Cardiac fibroblast (primary cell): ENCODE results near the gene RFX3.

Experiments
- DNase-seq, 2 donors: peaks; one replicate each; pipeline versions ENCODE4 v3.0.0 to v3.0.0-alpha.2; 2010; ENCODE audit warnings: low read depth in 2 of 2
- H3K4me3 ChIP-seq, 2 donors: replicated peaks in 1 of 2; 1 replicate in 1 of 2; 2 replicates in 1 of 2; pipeline ENCODE4 v1.5.1; 2011; ENCODE audit warnings: low read depth in 2 of 2, low read length in 2 of 2, mild to moderate bottlenecking in 2 of 2, moderate library complexity in 1 of 2
- TF ChIP-seq, protein P1 (sequence below): IDR thresholded peaks from one replicate; pipeline ENCODE4 v1.5.1; 2011; ENCODE audit warnings: low read depth, mild to moderate bottlenecking, low read length, inconsistent platforms

The RFX3 gene

DNA sequence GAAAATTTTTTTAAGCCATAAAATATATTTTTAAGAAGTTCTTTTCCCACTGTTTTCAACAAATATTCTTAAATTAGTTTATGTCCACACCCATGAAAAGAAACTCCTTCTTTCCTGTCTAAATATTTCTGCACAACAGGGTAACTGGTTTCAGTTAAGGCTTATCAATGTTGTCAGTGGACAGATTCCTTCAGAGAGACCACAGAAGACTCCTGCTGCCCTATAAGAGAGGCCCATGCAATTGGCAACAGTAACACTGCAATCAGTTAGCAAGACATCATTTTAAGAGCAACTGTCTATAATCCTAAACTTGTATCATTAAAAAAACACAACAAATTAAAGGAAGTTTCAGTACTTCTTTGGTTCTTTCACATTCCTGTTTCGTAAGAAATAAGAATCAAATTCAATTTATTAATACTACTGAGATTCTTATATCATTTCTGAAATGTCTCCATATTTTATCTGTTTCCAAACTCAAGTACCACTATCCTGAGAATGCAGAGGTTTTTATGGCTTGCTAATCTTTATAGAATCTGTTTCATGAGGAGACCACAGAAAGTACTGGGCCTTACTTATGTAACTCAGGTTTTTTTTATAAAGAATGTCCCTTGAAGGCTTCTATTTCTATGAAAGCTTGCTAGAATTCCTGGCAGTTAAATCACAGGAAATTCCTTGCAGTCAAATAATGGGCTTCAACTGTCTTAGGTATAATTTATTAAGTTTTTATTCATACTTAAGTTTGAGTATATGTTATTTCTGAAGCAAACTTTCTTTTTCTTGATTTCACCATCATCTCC is 240.2 kb downstream of the RFX3 start:
- DNase-seq: peak; percentile 34 to 39
- no peak overlapping the region for H3K4me3 ChIP-seq
- TF ChIP-seq, protein P1, sequence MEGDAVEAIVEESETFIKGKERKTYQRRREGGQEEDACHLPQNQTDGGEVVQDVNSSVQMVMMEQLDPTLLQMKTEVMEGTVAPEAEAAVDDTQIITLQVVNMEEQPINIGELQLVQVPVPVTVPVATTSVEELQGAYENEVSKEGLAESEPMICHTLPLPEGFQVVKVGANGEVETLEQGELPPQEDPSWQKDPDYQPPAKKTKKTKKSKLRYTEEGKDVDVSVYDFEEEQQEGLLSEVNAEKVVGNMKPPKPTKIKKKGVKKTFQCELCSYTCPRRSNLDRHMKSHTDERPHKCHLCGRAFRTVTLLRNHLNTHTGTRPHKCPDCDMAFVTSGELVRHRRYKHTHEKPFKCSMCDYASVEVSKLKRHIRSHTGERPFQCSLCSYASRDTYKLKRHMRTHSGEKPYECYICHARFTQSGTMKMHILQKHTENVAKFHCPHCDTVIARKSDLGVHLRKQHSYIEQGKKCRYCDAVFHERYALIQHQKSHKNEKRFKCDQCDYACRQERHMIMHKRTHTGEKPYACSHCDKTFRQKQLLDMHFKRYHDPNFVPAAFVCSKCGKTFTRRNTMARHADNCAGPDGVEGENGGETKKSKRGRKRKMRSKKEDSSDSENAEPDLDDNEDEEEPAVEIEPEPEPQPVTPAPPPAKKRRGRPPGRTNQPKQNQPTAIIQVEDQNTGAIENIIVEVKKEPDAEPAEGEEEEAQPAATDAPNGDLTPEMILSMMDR: no peak

DNA sequence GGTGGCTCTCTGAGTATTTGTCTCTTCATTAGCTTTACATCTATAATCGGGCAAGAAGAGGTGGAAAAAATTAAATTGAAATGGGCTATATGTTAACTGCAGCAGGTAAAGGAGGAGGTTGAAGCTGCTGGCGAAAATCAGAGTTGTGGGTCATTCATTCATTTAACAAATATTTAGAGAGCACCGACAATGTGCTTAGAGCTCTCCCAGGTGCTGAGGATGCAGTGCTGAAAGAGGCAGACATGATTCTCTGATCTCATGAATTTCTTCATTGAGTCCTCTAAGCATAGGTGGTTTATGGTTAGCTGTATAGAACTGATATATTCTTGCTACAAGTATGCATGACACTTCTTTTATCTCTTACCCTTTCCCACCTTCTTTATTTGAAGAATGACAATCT is 243.4 kb downstream of the RFX3 start:
- DNase-seq: no peak
- H3K4me3 ChIP-seq: no peak overlapping the region
- TF ChIP-seq, protein P1: no peak

DNA sequence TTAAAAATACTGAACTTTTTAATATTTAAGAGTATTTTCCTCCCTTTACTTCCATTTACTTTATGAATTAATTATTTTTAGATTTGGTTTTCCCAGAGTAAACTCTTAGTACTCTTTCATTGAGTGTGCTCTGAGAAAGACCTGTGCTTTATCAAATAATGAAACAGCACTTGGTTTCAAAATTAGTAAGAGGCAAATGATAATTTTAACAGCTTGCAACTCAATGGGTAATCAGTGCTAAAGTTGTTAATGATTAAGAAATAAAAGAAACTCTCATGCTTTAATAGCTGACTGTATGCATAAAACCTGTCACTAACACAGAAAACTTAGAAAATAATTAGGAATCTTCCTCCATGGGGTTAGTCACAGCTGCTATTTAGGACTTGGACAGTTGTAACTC is 244.4 kb downstream of the RFX3 start:
- no peak overlapping the region for H3K4me3 ChIP-seq
- no peak for DNase-seq
- TF ChIP-seq, protein P1: no peak

DNA sequence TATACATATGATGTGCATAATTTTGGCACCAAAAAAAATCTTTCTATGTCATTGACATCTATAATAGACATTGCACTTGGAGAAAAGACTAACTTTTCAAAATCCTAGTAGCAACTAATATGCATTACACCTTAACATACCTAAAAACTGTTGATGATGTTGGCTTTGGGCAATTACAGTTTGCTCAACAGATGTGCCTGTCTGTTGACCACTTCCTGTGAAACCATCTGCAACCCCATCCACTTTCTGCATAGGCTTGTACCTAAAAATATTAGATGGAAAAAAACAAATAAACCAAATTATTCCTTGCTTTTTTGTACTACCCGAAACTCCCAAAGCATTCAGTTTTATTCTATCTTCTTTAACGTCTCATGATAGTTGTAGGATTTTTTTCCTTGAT is 248.6 kb downstream of the RFX3 start:
- TF ChIP-seq, protein P1: no peak
- DNase-seq: no peak
- no peak overlapping the region for H3K4me3 ChIP-seq

DNA sequence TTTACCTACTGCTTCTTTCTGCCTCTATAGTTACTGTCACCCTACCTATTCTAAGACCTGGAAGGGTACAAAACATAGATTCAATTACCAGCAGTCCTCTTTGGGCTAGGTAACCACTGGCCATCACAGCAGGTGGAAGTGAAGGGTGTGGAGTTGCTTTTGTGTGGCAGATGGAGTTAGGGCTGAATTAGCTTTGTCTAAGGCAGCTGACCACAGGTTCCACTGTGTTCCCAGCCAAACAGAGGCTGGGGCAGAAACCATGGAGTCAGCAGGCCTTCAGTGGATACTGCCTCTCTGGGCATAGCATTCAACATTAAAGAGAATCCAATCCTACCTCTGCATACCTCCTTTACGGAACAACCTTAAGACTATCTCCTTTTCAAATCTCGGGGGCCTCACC is 254.2 kb downstream of the RFX3 start:
- TF ChIP-seq, protein P1: no peak
- no peak overlapping the region for H3K4me3 ChIP-seq
- DNase-seq: no peak

DNA sequence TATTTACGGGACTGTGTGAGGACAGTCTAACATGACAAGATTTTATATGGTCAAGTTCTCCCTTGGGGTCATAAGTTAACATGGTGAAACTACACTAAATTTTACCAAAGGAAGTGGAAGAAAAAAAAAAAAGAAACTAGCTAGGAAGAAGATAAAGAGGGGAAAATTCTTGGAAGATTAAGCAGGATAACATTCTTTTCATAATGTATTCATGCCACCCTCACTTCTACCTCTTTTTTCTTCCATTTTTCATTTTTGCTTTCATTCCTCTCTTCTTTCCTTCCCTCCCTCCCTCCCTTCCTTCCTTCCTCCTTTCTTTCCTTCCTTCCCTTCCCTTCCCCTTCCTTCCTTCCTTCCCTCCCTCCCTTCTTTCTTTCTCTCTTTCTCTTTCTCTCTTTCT is 254.6 kb downstream of the RFX3 start:
- DNase-seq: no peak
- TF ChIP-seq, protein P1: no peak

DNA sequence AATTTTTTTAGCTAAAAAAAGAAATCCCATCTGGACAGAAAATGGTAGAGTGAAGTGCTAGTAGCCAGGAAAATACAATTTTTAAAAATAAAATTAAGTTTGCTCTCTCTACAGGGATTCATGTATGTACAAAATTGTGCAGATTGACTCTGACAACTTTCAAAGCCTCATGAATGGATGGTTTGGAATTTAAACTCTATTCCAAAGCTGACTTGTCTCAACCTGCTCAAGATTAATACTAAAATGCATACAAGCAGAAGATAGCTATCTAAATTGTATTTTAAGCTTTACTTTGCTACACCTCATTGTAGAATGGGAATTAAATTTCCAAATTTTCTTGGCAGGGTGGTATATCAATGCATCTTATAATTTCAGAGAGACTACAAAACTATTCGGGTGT is 257.6 kb downstream of the RFX3 start:
- no peak overlapping the region for H3K4me3 ChIP-seq
- no peak for DNase-seq
- TF ChIP-seq, protein P1: no peak

More for the DNA sequence above, 254.6 kb downstream of the RFX3 start:
- no peak overlapping the region for H3K4me3 ChIP-seq
